ENCODE data around the gene C9. TPM values are rescaled to one million over a fixed set of nuclear protein-coding genes. Genes with fewer than 3 reads are reported as not detected.
"Not testable (repeated sequence)": the region's sequence is repeated elsewhere in the genome, so short reads cannot be mapped to it uniquely, and the experiment has no call there.

C9 gene
- total RNA-seq, 6 experiments from 2014 or later: 0.07 to 0.17 TPM; not detected in 4

GRCh38 chr5:39337252-39337915 is 26.9 kb downstream of the C9 start:
- Mint-ChIP-seq H3K36me3 (ENCODE audit: low read depth) (no peaks in the 10 kb centered on the region), H3K4me1 (ENCODE audit: low read depth) (peaks cover 8% of the 10 kb centered on the region), H3K4me3 (no peak overlapping the region), H3K9me3 (no peaks in the 10 kb centered on the region), H3K27me3 (ENCODE audit: insufficient read depth) (peaks cover 6% of the 10 kb centered on the region; the same call in 1 of the 2 replicates), H3K27ac (no peak overlapping the region)
- no peak for DNase-seq
- TF ChIP-seq CTCF (IDR thresholded peaks at IDR 0.05): no peak

- DNase-seq; H3K4me1 Mint-ChIP-seq (ENCODE audit: low read depth); H3K36me3 Mint-ChIP-seq (ENCODE audit: low read depth); H3K4me3 Mint-ChIP-seq; H3K27ac Mint-ChIP-seq; H3K9me3 Mint-ChIP-seq; H3K27me3 Mint-ChIP-seq (ENCODE audit: insufficient read depth): not testable (repeated sequence)
Measured at GRCh38 chr5:39334296-39334695, 30.0 kb downstream of the C9 start.

GRCh38 chr5:39333104-39333503 is 31.2 kb downstream of the C9 start:
- Mint-ChIP-seq H3K9me3 (no peaks in the 10 kb centered on the region), H3K4me1 (ENCODE audit: low read depth) (no peaks in the 10 kb centered on the region), H3K4me3 (no peak overlapping the region), H3K27me3 (ENCODE audit: insufficient read depth) (0 out of 2 replicates have a peak, but pooled peaks cover 3% of the 10 kb centered on the region), H3K36me3 (ENCODE audit: low read depth) (no peaks in the 10 kb centered on the region), H3K27ac (no peak overlapping the region)
- no peak for DNase-seq
- TF ChIP-seq CTCF (IDR thresholded peaks at IDR 0.05): no peak

GRCh38 chr5:39331861-39332381 is 32.4 kb downstream of the C9 start:
- H3K9me3 Mint-ChIP-seq: no peaks in the 10 kb centered on the region
- no peak for TF ChIP-seq CTCF (IDR thresholded peaks at IDR 0.05)
- no peak for DNase-seq
- H3K27me3 Mint-ChIP-seq (ENCODE audit: insufficient read depth): 0 out of 2 replicates have a peak, but pooled peaks cover 3% of the 10 kb centered on the region
- no peak overlapping the region for H3K4me3 Mint-ChIP-seq
- H3K27ac Mint-ChIP-seq: no peak overlapping the region
- no peaks in the 10 kb centered on the region for H3K36me3 Mint-ChIP-seq (ENCODE audit: low read depth)
- no peaks in the 10 kb centered on the region for H3K4me1 Mint-ChIP-seq (ENCODE audit: low read depth)

- H3K4me3 Mint-ChIP-seq: no peak overlapping the region
- H3K27ac Mint-ChIP-seq: no peak overlapping the region
- no peak for TF ChIP-seq CTCF (IDR thresholded peaks at IDR 0.05)
- DNase-seq: no peak
- no peaks in the 10 kb centered on the region for H3K9me3 Mint-ChIP-seq
- no peaks in the 10 kb centered on the region for H3K36me3 Mint-ChIP-seq (ENCODE audit: low read depth)
- H3K4me1 Mint-ChIP-seq (ENCODE audit: low read depth): no peaks in the 10 kb centered on the region
- H3K27me3 Mint-ChIP-seq (ENCODE audit: insufficient read depth): peaks cover 3% of the 10 kb centered on the region; the same call in 1 of the 2 replicates
Measured at GRCh38 chr5:39328731-39329130, 35.6 kb downstream of the C9 start.

GRCh38 chr5:39323542-39323941 is 40.8 kb downstream of the C9 start:
- Mint-ChIP-seq H3K4me3 (no peak overlapping the region), H3K9me3 (no peaks in the 10 kb centered on the region), H3K4me1 (ENCODE audit: low read depth) (no peaks in the 10 kb centered on the region), H3K27ac (no peak overlapping the region), H3K27me3 (ENCODE audit: insufficient read depth) (peaks cover 2% of the 10 kb centered on the region), H3K36me3 (ENCODE audit: low read depth) (no peaks in the 10 kb centered on the region)
- no peak for TF ChIP-seq CTCF (IDR thresholded peaks at IDR 0.05)
- no peak for DNase-seq
